Subcutaneous adipose tissue (tissue), 4 donors: ENCODE data around the gene SNED1. TPM values are rescaled to one million over a fixed set of nuclear protein-coding genes. Genes with fewer than 3 reads are reported as not detected.

Experiments used
- total RNA-seq, 4 donors: library from RNA; depleted of rRNA; stranded (reverse); fragments of >200 nt; gene quantifications; one replicate each; pipeline ENCODE4 v1.1.0, GENCODE V29; 2016
- TF ChIP-seq, protein P1 (sequence below): fragments of 450-650 bp; IDR thresholded peaks from one replicate; pipeline ENCODE4 v1.5.1; 2016; ENCODE audit warnings: low read depth, mild to moderate bottlenecking, control low read depth, antibody characterized with exemption, moderate library complexity

The SNED1 gene
- total RNA-seq, 4 donors from 2014 or later, result 34.9 to 83.3 (median 39.7) TPM

DNA sequence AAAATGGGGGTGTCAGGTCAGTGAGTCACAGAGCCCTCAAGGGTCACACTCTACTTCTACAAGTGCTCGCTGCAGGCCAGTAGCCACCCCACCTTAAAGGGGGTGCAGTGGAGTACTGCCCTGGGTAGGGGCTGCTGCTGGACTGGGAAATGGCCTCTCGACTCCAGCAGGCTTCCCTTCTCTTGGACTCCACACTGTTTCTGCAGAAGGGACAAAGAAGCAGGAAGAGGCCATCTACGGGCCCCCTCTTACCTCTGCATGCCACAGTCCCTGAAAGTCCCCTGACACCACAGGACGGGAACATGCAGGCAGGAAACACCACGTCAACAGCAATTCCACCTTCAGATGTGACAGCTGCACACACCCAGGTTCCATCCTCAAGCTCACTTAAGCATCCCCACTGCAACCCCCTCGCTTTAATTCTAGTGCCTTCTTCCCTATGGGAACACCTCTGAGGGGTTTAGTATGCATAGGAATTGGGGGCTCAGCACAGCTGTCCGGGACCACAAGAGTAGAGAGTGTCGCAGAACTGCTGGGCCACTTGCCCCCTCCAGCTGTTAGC lies 22.3 kb downstream of the SNED1 start:
- TF ChIP-seq, protein P1, sequence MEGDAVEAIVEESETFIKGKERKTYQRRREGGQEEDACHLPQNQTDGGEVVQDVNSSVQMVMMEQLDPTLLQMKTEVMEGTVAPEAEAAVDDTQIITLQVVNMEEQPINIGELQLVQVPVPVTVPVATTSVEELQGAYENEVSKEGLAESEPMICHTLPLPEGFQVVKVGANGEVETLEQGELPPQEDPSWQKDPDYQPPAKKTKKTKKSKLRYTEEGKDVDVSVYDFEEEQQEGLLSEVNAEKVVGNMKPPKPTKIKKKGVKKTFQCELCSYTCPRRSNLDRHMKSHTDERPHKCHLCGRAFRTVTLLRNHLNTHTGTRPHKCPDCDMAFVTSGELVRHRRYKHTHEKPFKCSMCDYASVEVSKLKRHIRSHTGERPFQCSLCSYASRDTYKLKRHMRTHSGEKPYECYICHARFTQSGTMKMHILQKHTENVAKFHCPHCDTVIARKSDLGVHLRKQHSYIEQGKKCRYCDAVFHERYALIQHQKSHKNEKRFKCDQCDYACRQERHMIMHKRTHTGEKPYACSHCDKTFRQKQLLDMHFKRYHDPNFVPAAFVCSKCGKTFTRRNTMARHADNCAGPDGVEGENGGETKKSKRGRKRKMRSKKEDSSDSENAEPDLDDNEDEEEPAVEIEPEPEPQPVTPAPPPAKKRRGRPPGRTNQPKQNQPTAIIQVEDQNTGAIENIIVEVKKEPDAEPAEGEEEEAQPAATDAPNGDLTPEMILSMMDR, result no peak

DNA sequence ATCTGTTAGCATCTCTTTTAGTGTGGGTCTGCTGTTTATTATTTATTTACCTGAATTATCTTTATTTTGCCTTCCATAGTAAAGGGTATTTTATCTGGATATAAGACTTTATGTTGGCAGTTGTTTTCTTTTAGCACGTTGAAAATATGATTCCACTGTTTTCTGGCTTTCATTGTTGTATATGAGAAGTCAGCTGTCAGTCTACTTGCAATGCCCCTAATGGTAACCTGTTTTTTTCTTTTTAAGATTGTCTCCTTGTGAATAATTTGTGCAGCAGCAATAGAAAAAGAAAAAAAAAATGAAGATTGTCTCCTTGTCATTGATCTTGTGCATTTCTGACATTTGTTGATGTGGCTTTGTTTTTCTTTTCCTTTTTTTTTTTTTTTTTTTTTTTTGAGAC lies 27.2 kb downstream of the SNED1 start:
- TF ChIP-seq, protein P1, result no peak

DNA sequence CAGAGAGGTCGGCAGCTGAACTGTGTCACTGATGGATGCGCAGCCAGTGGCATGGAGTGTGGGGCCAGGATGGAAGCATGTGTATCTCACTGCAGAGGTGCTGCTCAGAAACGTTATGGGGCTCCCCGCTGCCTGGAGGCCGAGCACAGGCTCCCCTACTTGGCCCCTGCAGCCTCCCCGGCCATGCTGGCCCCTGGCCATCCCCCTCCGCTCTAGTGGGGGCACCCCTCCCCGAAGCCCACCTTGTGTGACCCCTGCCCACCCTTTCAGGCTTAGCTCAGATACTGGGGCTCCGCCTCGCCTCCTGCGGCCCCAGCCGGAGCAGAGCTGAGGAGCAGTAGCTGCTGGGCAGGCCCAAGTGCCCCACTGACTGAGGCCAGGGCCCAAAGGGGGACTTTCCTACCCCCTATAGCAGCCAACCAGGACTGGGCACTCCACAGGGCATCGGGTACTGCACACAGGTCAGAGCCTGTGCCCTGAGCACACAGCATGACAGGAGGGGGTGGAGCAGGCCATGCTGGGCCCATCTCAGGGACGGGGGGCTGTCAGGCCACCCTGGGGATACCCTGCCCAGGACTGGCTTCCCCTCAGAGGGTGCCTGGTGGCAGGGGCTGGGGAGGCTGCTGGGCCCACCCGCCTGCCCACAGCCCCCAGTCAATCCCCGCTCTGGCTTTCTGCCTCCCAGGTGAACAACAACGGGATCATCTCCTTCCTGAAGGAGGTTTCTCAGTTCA lies 31.3 kb downstream of the SNED1 start:
- TF ChIP-seq, protein P1, result no peak

GRCh38 chr2:241030333-241030680 lies 31.9 kb downstream of the SNED1 start:
- TF ChIP-seq, protein P1, result no peak

DNA sequence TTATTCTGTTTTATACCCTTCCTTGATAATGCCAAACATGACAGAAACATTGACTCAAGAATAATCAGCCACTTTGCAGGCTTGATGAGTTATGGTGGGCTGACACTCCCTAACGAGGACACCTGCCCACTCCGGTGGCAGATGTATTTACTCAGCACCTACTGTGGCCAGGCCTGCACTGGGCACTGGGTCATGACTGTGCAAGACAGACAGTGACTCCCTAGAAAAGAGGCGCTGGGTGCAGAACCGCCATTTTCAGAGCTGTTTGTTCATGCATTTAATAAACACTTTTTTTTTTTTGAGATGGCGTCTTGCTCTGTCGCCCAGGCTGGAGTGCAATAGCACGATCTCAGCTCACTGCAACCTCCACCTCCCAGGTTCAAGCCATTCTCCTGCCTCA lies 32.5 kb downstream of the SNED1 start:
- TF ChIP-seq, protein P1, result no peak

GRCh38 chr2:241031436-241032165 lies 33.2 kb downstream of the SNED1 start:
- TF ChIP-seq, protein P1, result no peak

DNA sequence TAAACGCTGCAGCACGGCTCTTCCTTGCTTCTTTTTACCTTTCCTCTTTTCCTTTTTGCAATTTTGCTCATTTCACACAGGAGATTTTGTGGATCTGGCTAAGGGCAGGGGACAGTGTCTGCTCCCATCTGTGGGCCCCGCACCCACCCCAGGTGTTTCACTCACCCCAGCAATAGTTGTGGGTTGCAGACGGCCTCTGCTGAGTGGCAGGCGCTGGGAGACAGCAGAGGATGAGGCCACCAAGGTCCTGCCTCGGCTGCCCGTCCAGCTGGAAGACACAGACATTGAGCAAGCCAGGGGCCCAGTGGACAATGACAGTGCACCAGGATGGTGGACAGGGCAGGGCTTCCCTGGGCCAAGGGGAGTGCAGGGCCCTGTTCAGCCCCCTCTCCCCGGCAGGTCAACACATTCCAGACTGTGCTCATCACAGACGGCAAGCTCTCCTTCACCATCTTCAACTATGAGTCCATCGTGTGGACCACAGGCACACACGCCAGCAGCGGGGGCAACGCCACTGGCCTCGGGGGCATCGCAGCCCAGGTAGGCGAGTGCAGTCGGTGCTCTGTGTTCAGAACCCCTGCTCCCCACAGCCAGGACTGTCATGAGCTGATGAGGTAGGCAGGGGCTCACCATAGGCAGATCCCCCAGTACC lies 35.0 kb downstream of the SNED1 start:
- TF ChIP-seq, protein P1, result no peak
